ENCODE measurements around the gene SIPA1L3. TPM values are rescaled to one million over a fixed set of nuclear protein-coding genes. Genes with fewer than 3 reads are reported as not detected.
"Not testable (repeated sequence)": the region's sequence is repeated elsewhere in the genome, so short reads cannot be mapped to it uniquely, and the experiment has no call there.

Gene SIPA1L3
- total RNA-seq, 2 experiments from 2014 or later: 10.5 to 18.3 TPM

DNA sequence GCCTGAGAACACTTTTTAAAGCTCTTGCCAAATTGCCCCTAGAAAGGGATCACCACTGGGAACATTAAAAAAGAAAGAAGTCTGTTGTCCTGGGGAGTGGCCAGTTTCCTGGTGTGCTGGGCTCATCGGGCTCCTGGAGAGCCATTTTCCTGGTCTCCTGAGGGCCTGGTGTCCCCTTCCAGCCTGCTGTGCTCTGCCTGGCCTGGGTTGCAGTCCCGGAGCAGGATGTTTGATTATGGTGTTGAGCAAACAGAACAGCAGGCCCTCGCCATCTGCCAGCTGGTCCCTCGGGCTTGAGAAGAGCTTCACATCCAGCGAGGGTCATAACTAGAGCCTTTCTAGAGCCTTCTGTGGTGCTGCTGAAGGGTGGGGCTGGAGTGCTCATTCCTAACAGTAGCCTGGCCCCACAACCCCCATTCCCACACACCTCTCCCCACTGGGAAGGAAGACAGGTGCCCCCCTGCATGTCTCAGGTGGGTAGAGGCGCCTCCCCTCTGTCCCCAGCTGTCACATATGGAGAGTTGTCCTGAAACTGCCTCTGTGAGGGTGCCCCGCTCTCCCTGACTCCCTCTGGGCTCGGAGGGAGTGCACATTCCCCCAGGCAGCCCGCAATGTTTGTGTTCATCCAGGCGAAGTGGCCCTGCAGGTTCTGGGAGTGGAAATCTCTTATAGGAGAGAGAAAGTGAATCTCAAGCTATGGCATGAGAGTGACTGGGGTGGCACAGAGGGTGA lies 151.1 kb downstream of the SIPA1L3 start:
- Mint-ChIP-seq H3K27me3 (no peaks in the 10 kb centered on the region), H3K4me3 (no peak overlapping the region), H3K27ac (peak overlapping the region; percentile 55), H3K4me1 (peaks cover 11% of the 10 kb centered on the region), H3K9me3 (ENCODE audit: low read depth) (no peaks in the 10 kb centered on the region), H3K36me3 (ENCODE audit: low read depth) (no peaks in the 10 kb centered on the region)
- CTCF ChIA-PET: interaction anchor here (1.1 kb wide), 1 partner anchor 17 kb away, joined by 3 read pairs; no protein-coding TSS in a partner anchor
- POLR2A ChIA-PET: interaction anchor here (1.9 kb wide), 1 partner anchor 9 kb away, joined by 10 read pairs; no protein-coding TSS in a partner anchor
- no peak for ATAC-seq
- intact Hi-C loops (cut with DNase I, micrococcal nuclease): no loop called here
- DNase-seq: no peak

DNA sequence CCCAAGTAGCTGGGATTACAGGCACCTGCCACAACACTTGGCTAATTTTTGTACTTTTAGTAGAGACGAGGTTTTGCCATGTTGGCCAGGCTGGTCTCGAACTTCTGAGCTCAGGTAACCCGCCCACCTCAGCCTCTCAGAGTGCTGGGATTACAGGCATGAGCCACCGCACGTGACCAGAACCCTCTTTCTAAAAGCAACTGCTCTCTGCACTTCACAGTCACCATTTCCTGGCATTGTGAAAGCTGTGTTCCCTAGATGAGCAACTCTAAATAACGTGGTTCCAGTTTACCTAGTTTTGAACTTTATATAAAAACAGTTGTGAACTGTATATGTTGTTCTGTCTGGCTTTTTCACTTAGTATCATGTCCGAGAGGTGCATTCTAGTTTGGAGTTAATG lies 152.9 kb downstream of the SIPA1L3 start:
- Mint-ChIP-seq H3K36me3 (ENCODE audit: low read depth) (no peaks in the 10 kb centered on the region), H3K4me1 (peaks cover 11% of the 10 kb centered on the region), H3K4me3 (no peak overlapping the region), H3K9me3 (ENCODE audit: low read depth) (no peaks in the 10 kb centered on the region), H3K27ac (peak overlapping the region; percentile 93), H3K27me3 (no peaks in the 10 kb centered on the region)
- DNase-seq (peak; percentile 79), ATAC-seq (peak; percentile 96)
- CTCF ChIA-PET: interaction anchor here (0.6 to 2.1 kb wide), 7 partner anchors 10 to 158 kb away, joined by 3 to 10 read pairs (median 3); no protein-coding TSS in a partner anchor
- POLR2A ChIA-PET: interaction anchor here (0.7 to 1.7 kb wide), 3 partner anchors 11 to 56 kb away, joined by 3 to 6 read pairs (median 4); no protein-coding TSS in a partner anchor
- intact Hi-C loops (cut with DNase I, micrococcal nuclease): loop anchor here (1.0 kb wide), 2 partner anchors 11 to 21 kb away; no protein-coding TSS in a partner anchor

DNA sequence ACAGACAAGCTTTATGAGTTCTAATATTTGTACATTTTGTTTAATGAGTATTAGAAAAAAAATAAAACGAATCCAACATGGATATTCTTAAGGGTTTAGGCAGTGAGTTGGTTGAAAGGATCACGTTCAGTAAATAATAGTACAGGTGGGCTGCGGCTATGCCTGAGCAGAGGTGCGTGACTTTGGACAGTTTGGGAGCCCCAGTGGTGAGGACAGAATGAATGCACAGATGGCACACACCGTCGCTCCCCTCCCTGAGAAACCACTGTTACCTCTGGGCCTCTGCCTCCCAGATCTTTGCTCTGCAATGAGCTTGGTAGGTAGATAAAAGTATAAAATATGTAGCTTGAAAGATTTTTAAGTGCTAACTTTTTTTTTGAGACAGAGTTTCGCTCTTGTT lies 153.3 kb downstream of the SIPA1L3 start:
- intact Hi-C loops (cut with DNase I, micrococcal nuclease): loop anchor here (1.0 kb wide), 2 partner anchors 11 to 21 kb away; no protein-coding TSS in a partner anchor
- CTCF ChIA-PET: interaction anchor here (0.6 to 2.1 kb wide), 6 partner anchors 11 to 158 kb away, joined by 3 to 10 read pairs (median 3); no protein-coding TSS in a partner anchor
- Mint-ChIP-seq H3K4me3 (no peak overlapping the region), H3K27ac (peak overlapping the region; percentile 93), H3K27me3 (no peaks in the 10 kb centered on the region), H3K36me3 (ENCODE audit: low read depth) (no peaks in the 10 kb centered on the region), H3K4me1 (peaks cover 11% of the 10 kb centered on the region), H3K9me3 (ENCODE audit: low read depth) (no peaks in the 10 kb centered on the region)
- POLR2A ChIA-PET: interaction anchor here (0.7 to 1.7 kb wide), 2 partner anchors 11 to 29 kb away, joined by 4 to 6 read pairs; no protein-coding TSS in a partner anchor
- ATAC-seq (no peak), DNase-seq (no peak)

DNA sequence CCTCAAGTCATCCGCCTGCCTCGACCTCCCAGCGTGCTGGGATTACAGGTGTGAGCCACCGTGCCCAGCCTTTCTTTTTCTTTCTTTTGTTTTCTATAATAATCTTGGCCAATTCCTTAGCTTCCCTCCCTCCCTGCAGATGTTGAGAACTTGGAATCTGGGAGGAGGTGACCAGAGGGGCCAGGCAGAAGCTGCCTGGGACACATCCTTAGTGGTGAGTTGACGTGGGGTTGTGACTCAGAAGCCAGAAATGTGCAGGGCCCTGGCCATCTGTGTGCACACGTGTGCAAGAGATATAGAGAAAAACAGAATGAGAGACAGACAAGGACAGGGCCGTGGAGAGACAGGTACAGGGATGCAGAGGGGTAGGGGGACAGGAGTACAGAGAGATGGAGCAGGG lies 154.3 kb downstream of the SIPA1L3 start:
- intact Hi-C loops (cut with DNase I, micrococcal nuclease): no loop called here
- no peak for DNase-seq
- Mint-ChIP-seq H3K36me3 (ENCODE audit: low read depth) (no peaks in the 10 kb centered on the region), H3K27me3 (no peaks in the 10 kb centered on the region), H3K27ac (no peak overlapping the region), H3K9me3 (ENCODE audit: low read depth) (no peaks in the 10 kb centered on the region), H3K4me1 (peaks cover 11% of the 10 kb centered on the region), H3K4me3 (no peak overlapping the region)
- POLR2A ChIA-PET: interaction anchor here (1.7 kb wide), 1 partner anchor 12 kb away, joined by 6 read pairs; no protein-coding TSS in a partner anchor
- no peak for ATAC-seq
- CTCF ChIA-PET: interaction anchor here (0.5 to 2.1 kb wide), 3 partner anchors 12 to 157 kb away, joined by 3 to 10 read pairs (median 3); no protein-coding TSS in a partner anchor

DNA sequence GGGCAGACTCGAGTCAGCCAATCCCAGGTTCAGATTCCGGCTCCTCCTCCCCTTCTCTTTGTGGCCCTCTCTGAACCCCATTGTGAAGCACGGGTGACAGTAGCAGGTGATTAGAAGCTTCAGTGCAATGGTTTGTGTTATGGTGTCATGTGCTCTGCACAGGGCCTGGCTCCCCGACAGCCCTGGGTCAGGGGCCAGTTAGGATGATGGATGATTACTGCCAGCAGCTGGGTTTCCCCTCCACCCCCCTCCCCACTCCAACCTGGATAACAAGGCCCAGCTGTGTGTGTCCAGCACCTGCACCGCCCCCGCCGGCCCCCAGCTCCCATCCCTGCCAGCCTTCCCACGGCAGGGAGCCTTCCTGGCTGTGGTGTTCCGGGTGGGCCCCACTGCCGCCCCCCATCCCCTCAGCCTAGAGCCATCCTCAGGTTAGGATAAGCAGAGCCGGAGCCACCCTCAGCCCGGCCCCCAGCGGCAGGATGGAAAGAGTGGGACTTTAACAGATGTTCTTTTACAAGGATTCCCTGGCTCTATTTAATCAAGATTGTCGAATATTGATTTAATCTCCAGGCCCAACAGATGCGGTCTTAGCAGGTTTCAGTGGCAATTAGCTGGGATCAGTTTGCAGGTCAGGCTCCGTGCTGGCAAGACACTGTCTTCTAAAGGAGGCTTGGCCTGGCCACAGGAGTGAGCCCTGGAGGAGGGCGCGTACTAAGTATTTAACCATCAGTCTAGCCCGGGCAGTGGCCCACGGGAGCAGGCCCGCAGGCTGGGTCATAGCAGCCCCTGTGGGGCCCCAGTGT lies 156.2 kb downstream of the SIPA1L3 start:
- H3K4me3 Mint-ChIP-seq: no peak overlapping the region
- no peak for ATAC-seq
- H3K27me3 Mint-ChIP-seq: no peaks in the 10 kb centered on the region
- H3K9me3 Mint-ChIP-seq (ENCODE audit: low read depth): no peaks in the 10 kb centered on the region
- H3K36me3 Mint-ChIP-seq (ENCODE audit: low read depth): no peaks in the 10 kb centered on the region
- no peak for DNase-seq
- intact Hi-C loops (cut with DNase I, micrococcal nuclease): no loop called here
- peaks cover 11% of the 10 kb centered on the region for H3K4me1 Mint-ChIP-seq
- H3K27ac Mint-ChIP-seq: peak overlapping the region; percentile 47
- ChIA-PET CTCF (interaction anchor here (0.7 kb wide), 1 partner anchor 1883 kb away, joined by 4 read pairs; no protein-coding TSS in a partner anchor), POLR2A (no interaction called here)

DNA sequence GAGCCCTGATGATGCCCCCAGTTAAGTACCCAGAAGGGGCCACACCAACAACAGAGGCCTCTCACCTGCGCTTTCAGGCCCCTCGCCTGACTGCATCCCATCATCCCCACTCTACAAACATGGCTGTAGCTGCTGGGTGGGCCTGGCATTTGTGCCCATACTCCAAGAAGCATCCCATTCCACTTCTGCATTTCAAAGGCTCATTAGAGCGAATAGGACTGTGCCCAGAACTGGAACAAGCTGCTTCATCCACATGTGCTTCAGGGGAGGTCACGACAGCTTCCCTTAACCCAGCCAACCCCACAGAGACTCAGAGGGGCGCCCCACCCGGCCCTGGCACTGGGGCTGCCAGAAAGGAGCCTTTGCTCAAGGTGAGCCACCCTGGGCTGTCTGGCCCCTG lies 156.9 kb downstream of the SIPA1L3 start:
- intact Hi-C loops (cut with DNase I, micrococcal nuclease): no loop called here
- Mint-ChIP-seq H3K4me3 (no peak overlapping the region), H3K27ac (no peak overlapping the region)

DNA sequence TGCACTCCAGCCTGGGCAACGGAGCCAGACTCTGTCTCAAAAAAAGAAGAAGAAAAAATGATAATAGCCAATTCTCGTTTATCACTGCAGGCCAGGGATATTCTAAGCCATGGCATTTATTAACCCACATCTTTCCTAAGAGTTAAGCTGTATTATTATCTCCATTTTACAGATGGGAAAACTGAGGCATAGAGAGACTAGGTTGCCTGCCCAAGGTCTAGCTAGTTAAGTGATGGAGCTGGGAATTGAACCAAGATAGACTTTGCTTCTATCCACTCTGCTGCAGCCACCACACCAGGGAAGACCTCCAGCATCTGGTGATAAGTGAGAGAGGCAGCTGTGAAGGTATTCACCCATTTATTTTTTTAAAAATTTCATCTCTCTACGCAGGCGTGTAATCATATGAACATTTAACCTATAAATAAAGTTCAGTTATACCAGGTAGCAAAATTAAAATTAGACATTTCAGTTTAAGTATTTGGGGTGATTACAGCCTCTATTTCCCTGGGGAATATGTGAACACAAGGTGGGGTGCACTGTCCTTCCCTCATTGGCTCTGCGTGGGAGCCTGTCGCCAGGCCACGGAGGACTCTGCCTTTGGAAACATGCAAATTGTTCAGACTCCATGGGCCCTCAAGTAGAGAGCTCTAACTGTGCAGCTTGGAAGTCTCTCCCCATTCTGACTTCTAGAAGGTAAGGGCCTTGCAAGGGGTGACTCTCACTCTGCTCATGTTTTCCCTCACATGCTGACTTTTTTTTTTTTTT lies 157.8 kb downstream of the SIPA1L3 start:
- ChIA-PET POLR2A (interaction anchor here (0.6 kb wide), 1 partner anchor 20 kb away, joined by 7 read pairs; no protein-coding TSS in a partner anchor), CTCF (no interaction called here)
- ATAC-seq (no peak), DNase-seq (no peak)
- Mint-ChIP-seq H3K9me3 (ENCODE audit: low read depth) (no peaks in the 10 kb centered on the region), H3K27me3 (no peaks in the 10 kb centered on the region), H3K36me3 (ENCODE audit: low read depth) (no peaks in the 10 kb centered on the region), H3K4me3 (no peak overlapping the region), H3K4me1 (peaks cover 6% of the 10 kb centered on the region), H3K27ac (no peak overlapping the region)
- intact Hi-C loops (cut with DNase I, micrococcal nuclease): no loop called here

More for the DNA sequence above, 156.9 kb downstream of the SIPA1L3 start:
- no peaks in the 10 kb centered on the region for H3K27me3 Mint-ChIP-seq
- ChIA-PET CTCF (no interaction called here), POLR2A (no interaction called here)
- DNase-seq (no peak), ATAC-seq (no peak)
- peaks cover 8% of the 10 kb centered on the region for H3K4me1 Mint-ChIP-seq
- H3K36me3 Mint-ChIP-seq (ENCODE audit: low read depth): no peaks in the 10 kb centered on the region
- no peaks in the 10 kb centered on the region for H3K9me3 Mint-ChIP-seq (ENCODE audit: low read depth)

DNA sequence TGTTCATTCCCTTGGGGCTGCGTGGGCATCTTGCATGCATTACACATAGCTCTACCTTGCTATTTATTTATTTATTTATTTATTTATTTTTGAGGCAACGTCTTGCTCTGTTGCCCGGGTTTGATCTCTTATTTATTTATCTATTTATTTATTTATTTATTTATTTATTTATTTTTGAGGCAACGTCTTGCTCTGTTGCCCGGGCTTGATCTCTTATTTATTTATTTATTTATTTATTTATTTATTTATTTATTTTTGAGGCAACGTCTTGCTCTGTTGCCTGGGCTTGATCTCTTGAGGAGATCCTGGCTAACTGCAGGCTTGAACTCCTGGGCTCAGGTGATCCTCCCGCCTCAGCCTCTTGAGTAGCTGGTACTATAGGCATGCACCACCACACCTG lies 158.8 kb downstream of the SIPA1L3 start:
- POLR2A ChIA-PET; H3K27ac Mint-ChIP-seq; H3K4me1 Mint-ChIP-seq; H3K27me3 Mint-ChIP-seq; H3K4me3 Mint-ChIP-seq; H3K36me3 Mint-ChIP-seq (ENCODE audit: low read depth); CTCF ChIA-PET; H3K9me3 Mint-ChIP-seq (ENCODE audit: low read depth); intact Hi-C loops (cut with DNase I, micrococcal nuclease); DNase-seq; ATAC-seq: not testable (repeated sequence)

DNA sequence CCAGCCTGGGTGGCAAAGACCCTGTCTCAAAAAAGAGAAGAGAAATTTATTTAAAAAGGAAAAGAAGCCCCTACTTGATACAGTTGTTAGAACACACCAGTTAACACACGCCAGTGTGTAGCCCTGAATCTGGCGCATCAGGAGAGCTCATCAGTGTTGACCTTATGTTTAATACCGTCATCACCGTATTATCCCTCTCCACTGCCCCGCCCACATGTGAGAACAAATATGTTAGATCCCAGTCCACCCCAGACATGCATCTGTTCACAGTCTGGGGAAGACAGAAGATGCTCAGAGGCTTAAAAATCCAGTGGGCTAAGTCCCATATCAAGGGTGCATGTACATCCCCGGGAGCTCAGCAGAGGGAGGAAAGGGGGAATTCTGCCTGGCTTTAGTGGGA lies 161.8 kb downstream of the SIPA1L3 start:
- POLR2A ChIA-PET: no interaction called here
- H3K4me1 Mint-ChIP-seq: peaks cover 2% of the 10 kb centered on the region
- no peaks in the 10 kb centered on the region for H3K27me3 Mint-ChIP-seq
- CTCF ChIA-PET: interaction anchor here (0.5 kb wide), 1 partner anchor 32 kb away, joined by 3 read pairs; no protein-coding TSS in a partner anchor
- no peaks in the 10 kb centered on the region for H3K36me3 Mint-ChIP-seq (ENCODE audit: low read depth)
- ATAC-seq (no peak), DNase-seq (no peak)
- no peak overlapping the region for H3K27ac Mint-ChIP-seq
- no peaks in the 10 kb centered on the region for H3K9me3 Mint-ChIP-seq (ENCODE audit: low read depth)
- intact Hi-C loops (cut with DNase I, micrococcal nuclease): no loop called here
- H3K4me3 Mint-ChIP-seq: no peak overlapping the region

DNA sequence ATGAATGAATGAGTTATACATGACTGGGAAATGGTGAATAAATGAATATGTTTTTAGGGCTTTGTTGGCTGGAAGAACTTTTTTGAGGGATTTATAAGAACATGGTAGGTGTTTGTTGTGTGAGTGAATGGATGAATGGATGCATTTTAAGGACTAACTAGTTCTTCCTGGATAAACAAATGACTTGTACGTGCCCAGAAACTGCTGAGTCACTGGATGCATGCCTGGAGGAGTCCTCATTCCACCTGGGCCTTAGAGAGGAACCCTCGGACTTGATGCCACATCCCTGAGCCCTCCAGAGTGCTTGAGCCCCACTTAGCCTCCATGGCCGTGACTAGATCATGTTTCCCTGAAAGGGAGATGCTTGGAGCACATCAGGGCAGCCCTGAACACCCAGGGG lies 163.6 kb downstream of the SIPA1L3 start:
- H3K27me3 Mint-ChIP-seq: no peaks in the 10 kb centered on the region
- no peak for ATAC-seq
- ChIA-PET CTCF (no interaction called here), POLR2A (no interaction called here)
- H3K36me3 Mint-ChIP-seq (ENCODE audit: low read depth): no peaks in the 10 kb centered on the region
- H3K4me1 Mint-ChIP-seq: peaks cover 2% of the 10 kb centered on the region
- DNase-seq: no peak
- H3K9me3 Mint-ChIP-seq (ENCODE audit: low read depth): no peaks in the 10 kb centered on the region
- H3K4me3 Mint-ChIP-seq: no peak overlapping the region
- intact Hi-C loops (cut with DNase I, micrococcal nuclease): no loop called here
- no peak overlapping the region for H3K27ac Mint-ChIP-seq

DNA sequence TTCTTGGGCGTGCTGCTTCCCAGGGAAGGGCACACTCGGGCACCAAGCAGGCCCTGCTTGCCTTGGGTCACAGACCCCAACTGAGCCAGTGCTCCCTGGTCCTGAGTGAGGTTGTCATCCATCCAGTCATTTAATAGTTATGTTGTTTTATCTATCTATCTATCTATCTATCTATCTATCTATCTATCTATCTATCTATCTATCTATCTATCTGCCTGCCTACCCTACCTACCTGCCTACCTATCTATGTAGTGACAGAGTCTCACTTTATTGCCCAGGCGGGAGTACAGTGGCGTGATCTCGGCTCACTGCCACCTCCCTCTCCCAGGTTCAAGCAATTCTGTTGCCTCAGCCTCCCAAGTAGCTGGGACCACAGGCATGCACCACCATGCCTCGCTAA lies 164.0 kb downstream of the SIPA1L3 start:
- H3K27ac Mint-ChIP-seq; H3K4me1 Mint-ChIP-seq; H3K9me3 Mint-ChIP-seq (ENCODE audit: low read depth); DNase-seq; H3K27me3 Mint-ChIP-seq; ATAC-seq; POLR2A ChIA-PET; H3K4me3 Mint-ChIP-seq; intact Hi-C loops (cut with DNase I, micrococcal nuclease); H3K36me3 Mint-ChIP-seq (ENCODE audit: low read depth); CTCF ChIA-PET: not testable (repeated sequence)

Measured in activated CD4-positive, alpha-beta T cell treated with anti-CD3 and anti-CD28 coated beads for 36 hours (primary cell).